H1 (cell line): ENCODE measurements around the gene CHRNA3. TPM values are rescaled to one million over a fixed set of nuclear protein-coding genes. Genes with fewer than 3 reads are reported as not detected.

ENCODE experiments used
- polyA plus RNA-seq, 7 experiments: library from polyadenylated mRNA; depleted of rRNA in 3 of 7; stranded (reverse) in 5 of 7; unstranded in 2 of 7; fragments of >200 nt in 5 of 7; fragments of 200-250 nt in 2 of 7; gene quantifications; 1 replicate in 5 of 7; 2 replicates in 1 of 7; 4 replicates in 1 of 7; pipeline versions ENCODE4 v1.2.1 to v1.2.3, GENCODE V29; 2011 to 2013; ENCODE audit warnings: missing spikeins in 2 of 7, mixed read lengths in 2 of 7
- total RNA-seq: library from RNA; stranded (reverse); fragmentation: NEBNext Ultra II Directional; extraction: Animal tissue kit (Norgen Biotek cat#: 25700); gene quantifications from 2 replicates; pipeline ENCODE4 v1.2.1, GENCODE V29; 2021
- TF ChIP-seq, protein P1 (sequence below): fragments of 300-600 bp; sonication (generic); IDR thresholded peaks from 2 replicates; pipeline ENCODE4 v1.7.1; 2012; ENCODE audit warnings: low read length, moderate library complexity, mild to moderate bottlenecking, inconsistent platforms; ENCODE audit not compliant: insufficient replicate concordance

CHRNA3 gene
- total and polyA plus RNA-seq, 2 of the 8 experiments (the other 6 are each of a cell fraction or from before 2014, with no cell fraction given) = 2.1 to 4.7 TPM

DNA sequence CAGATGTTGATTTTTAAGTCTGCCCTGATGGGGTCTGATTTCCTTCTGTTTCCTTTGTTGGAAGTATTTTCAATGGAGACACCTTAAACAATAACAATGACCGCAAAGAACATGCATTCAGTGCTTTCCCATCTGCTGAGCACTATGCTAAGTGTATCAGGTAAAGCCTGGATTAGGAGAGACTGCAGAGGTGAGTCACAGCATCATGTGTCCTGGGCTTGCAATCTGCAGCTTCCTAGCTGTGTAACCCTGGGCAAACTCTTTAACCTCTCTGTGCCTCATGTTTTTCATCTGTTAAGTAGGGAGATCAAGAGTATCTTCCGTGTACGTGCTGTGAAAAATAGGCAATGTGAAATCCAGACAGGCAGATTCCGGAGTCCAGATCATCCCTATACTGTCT is 33.5 kb upstream of the CHRNA3 start (continued):
- TF ChIP-seq, protein P1, sequence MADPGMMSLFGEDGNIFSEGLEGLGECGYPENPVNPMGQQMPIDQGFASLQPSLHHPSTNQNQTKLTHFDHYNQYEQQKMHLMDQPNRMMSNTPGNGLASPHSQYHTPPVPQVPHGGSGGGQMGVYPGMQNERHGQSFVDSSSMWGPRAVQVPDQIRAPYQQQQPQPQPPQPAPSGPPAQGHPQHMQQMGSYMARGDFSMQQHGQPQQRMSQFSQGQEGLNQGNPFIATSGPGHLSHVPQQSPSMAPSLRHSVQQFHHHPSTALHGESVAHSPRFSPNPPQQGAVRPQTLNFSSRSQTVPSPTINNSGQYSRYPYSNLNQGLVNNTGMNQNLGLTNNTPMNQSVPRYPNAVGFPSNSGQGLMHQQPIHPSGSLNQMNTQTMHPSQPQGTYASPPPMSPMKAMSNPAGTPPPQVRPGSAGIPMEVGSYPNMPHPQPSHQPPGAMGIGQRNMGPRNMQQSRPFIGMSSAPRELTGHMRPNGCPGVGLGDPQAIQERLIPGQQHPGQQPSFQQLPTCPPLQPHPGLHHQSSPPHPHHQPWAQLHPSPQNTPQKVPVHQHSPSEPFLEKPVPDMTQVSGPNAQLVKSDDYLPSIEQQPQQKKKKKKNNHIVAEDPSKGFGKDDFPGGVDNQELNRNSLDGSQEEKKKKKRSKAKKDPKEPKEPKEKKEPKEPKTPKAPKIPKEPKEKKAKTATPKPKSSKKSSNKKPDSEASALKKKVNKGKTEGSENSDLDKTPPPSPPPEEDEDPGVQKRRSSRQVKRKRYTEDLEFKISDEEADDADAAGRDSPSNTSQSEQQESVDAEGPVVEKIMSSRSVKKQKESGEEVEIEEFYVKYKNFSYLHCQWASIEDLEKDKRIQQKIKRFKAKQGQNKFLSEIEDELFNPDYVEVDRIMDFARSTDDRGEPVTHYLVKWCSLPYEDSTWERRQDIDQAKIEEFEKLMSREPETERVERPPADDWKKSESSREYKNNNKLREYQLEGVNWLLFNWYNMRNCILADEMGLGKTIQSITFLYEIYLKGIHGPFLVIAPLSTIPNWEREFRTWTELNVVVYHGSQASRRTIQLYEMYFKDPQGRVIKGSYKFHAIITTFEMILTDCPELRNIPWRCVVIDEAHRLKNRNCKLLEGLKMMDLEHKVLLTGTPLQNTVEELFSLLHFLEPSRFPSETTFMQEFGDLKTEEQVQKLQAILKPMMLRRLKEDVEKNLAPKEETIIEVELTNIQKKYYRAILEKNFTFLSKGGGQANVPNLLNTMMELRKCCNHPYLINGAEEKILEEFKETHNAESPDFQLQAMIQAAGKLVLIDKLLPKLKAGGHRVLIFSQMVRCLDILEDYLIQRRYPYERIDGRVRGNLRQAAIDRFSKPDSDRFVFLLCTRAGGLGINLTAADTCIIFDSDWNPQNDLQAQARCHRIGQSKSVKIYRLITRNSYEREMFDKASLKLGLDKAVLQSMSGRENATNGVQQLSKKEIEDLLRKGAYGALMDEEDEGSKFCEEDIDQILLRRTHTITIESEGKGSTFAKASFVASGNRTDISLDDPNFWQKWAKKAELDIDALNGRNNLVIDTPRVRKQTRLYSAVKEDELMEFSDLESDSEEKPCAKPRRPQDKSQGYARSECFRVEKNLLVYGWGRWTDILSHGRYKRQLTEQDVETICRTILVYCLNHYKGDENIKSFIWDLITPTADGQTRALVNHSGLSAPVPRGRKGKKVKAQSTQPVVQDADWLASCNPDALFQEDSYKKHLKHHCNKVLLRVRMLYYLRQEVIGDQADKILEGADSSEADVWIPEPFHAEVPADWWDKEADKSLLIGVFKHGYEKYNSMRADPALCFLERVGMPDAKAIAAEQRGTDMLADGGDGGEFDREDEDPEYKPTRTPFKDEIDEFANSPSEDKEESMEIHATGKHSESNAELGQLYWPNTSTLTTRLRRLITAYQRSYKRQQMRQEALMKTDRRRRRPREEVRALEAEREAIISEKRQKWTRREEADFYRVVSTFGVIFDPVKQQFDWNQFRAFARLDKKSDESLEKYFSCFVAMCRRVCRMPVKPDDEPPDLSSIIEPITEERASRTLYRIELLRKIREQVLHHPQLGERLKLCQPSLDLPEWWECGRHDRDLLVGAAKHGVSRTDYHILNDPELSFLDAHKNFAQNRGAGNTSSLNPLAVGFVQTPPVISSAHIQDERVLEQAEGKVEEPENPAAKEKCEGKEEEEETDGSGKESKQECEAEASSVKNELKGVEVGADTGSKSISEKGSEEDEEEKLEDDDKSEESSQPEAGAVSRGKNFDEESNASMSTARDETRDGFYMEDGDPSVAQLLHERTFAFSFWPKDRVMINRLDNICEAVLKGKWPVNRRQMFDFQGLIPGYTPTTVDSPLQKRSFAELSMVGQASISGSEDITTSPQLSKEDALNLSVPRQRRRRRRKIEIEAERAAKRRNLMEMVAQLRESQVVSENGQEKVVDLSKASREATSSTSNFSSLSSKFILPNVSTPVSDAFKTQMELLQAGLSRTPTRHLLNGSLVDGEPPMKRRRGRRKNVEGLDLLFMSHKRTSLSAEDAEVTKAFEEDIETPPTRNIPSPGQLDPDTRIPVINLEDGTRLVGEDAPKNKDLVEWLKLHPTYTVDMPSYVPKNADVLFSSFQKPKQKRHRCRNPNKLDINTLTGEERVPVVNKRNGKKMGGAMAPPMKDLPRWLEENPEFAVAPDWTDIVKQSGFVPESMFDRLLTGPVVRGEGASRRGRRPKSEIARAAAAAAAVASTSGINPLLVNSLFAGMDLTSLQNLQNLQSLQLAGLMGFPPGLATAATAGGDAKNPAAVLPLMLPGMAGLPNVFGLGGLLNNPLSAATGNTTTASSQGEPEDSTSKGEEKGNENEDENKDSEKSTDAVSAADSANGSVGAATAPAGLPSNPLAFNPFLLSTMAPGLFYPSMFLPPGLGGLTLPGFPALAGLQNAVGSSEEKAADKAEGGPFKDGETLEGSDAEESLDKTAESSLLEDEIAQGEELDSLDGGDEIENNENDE = no peak
